ENCODE results near the gene RNF167.

GRCh38 chr17:4974115-4974670 lies 34.1 kb downstream of the RNF167 start:
- TF ChIP-seq ZBTB33 (IDR thresholded peaks at IDR 0.05) (no peak), RXRA (IDR thresholded peaks at IDR 0.05) (no peak), HNF4A (conservative IDR thresholded peaks at IDR 0.05) (no peak), CTCF (IDR thresholded peaks at IDR 0.05; ENCODE audit: low read depth, low read length, missing input control) (no peak), YY1 (IDR thresholded peaks at IDR 0.05) (no peak)

Data from liver (tissue), 3 donors.